Effector memory CD8-positive, alpha-beta T cell (primary cell): ENCODE measurements around the gene ALKBH5.
"Not testable (repeated sequence)": the region's sequence is repeated elsewhere in the genome, so short reads cannot be mapped to it uniquely, and the experiment has no call there.

ENCODE experiments used
- ATAC-seq: fragments of 150-1000 bp; cut with Tn5 transposase; replicated peaks from 2 replicates; pipeline ENCODE4 v1.10.0; 2021; ENCODE audit warnings: mild to moderate bottlenecking, moderate library complexity
- DNase-seq, 3 experiments: peaks; one replicate each; pipeline ENCODE4 v3.0.0; 2021
- H3K27ac Mint-ChIP-seq, 2 donors: one replicate each; pipeline ENCODE4 v1.8.0; 2022; ENCODE audit warnings: mild to moderate bottlenecking in 2 of 2, mixed read lengths in 2 of 2, moderate library complexity in 2 of 2
- H3K27me3 Mint-ChIP-seq, 2 donors: one replicate each; pipeline ENCODE4 v1.8.0; 2022; ENCODE audit warnings: mixed read lengths in 2 of 2
- H3K36me3 Mint-ChIP-seq: one replicate; pipeline ENCODE4 v1.8.0; 2022; ENCODE audit warnings: mild to moderate bottlenecking, moderate library complexity, mixed read lengths; ENCODE audit not compliant: insufficient read depth
- H3K4me1 Mint-ChIP-seq, 2 donors: one replicate each; pipeline ENCODE4 v1.8.0; 2022; ENCODE audit warnings: low read depth in 2 of 2, mixed read lengths in 2 of 2
- H3K4me3 Mint-ChIP-seq, 2 donors: one replicate each; pipeline ENCODE4 v1.8.0; 2022; ENCODE audit warnings: mild to moderate bottlenecking in 2 of 2, mixed read lengths in 2 of 2, moderate library complexity in 2 of 2
- H3K9me3 Mint-ChIP-seq, 2 donors: one replicate each; pipeline ENCODE4 v1.8.0; 2022; ENCODE audit warnings: mixed read lengths in 2 of 2

ALKBH5 gene

GRCh38 chr17:18195246-18195645, 11.6 kb downstream of the ALKBH5 start:
- Mint-ChIP-seq H3K4me1 (peaks cover 57 to 66% of the 10 kb centered on the region in 2 donors), H3K27me3 (no peaks in the 10 kb centered on the region), H3K27ac (peak overlapping the region; percentile 33 to 68), H3K36me3 (peaks cover 67% of the 10 kb centered on the region), H3K4me3 (no peak overlapping the region), H3K9me3 (no peaks in the 10 kb centered on the region)
- no peak for ATAC-seq
- no peak for DNase-seq

DNA sequence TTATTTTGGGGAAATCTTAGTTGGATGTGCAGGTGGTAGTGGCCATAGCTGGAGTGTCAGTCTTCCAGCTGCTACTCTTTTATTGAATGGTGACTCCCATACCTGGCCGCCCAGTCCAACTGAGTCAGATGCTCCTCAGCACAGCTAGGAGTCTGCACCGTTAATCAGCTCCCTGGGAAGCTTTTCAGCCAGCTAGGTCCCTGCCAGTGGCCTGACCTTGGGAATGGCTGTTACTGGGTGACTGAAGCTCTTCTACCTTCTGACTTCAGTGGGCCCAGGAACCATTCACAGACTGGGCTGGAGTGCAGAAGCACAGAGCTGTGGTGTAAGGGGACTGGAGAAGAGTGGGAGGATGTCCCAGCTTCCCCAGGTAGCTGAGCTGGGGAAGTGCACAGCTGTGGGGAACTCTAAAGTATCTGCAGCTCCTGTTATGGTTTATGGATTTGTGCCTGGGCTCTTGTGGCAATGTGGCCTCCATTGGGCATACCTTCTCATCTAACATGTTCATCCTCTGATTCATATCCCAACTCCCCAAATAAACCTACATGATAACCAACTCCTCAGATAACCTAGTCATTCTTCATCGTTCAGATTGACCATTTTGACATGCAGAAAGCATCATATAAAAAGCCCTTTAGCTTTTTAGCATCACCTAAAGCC, 14.0 kb downstream of the ALKBH5 start:
- Mint-ChIP-seq H3K4me3 (no peak overlapping the region), H3K9me3 (no peaks in the 10 kb centered on the region), H3K36me3 (peaks cover 65% of the 10 kb centered on the region), H3K27me3 (no peaks in the 10 kb centered on the region), H3K4me1 (peaks cover 49 to 63% of the 10 kb centered on the region in 2 donors), H3K27ac (peak overlapping the region; percentile 22 to 59)
- ATAC-seq (no peak), DNase-seq (no peak)

DNA sequence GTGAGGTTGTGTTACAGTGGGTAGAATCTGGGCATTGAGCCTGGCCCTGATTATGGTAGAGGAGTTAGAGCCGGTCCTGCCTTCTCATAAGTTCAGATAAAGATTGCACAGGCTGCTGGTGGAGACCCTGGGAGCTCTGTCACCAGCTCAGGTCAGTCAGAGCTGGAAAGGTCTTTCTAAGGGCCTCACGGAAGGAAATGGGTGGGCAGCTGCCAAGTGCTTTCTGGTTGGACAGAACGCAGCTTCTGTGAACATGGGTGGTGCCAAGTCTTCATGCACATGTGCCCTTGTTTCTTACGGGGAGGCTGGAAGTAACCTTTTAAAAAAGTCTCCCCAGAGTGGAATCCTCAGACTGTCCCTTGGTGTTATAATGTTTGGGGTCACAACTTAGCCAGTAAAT, 14.9 kb downstream of the ALKBH5 start:
- peak overlapping the region; percentile 22 to 59 for H3K27ac Mint-ChIP-seq
- no peaks in the 10 kb centered on the region for H3K27me3 Mint-ChIP-seq
- ATAC-seq, result no peak
- H3K4me1 Mint-ChIP-seq, result peaks cover 50 to 62% of the 10 kb centered on the region in 2 donors
- H3K36me3 Mint-ChIP-seq, result peaks cover 61% of the 10 kb centered on the region
- no peak for DNase-seq
- no peak overlapping the region for H3K4me3 Mint-ChIP-seq
- no peaks in the 10 kb centered on the region for H3K9me3 Mint-ChIP-seq

DNA sequence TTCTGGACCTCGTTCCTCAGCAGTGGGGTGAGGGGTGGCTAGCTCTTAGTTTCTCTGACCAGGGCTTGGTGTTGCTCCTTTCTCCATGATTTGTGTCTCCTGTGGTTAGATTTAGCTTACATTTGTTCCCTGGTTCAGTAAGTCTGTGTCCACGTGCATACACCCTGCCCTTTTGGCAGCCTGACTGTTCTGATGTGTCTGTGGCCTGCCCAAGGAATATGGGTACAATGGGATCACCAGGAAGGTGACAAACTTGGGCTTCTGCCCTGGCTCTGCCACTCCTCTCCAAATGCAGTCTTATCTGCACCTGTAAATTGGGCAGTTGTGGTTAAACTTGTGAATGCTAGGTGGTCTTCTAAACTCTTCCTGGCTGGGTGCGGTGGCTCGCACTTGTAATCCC, 17.5 kb downstream of the ALKBH5 start:
- Mint-ChIP-seq H3K36me3 (peaks cover 56% of the 10 kb centered on the region), H3K9me3 (no peaks in the 10 kb centered on the region), H3K27ac (peak overlapping the region; percentile 51 to 71), H3K27me3 (no peaks in the 10 kb centered on the region), H3K4me3 (no peak overlapping the region), H3K4me1 (peaks cover 43 to 48% of the 10 kb centered on the region in 2 donors)
- ATAC-seq, result no peak
- DNase-seq, result no peak

DNA sequence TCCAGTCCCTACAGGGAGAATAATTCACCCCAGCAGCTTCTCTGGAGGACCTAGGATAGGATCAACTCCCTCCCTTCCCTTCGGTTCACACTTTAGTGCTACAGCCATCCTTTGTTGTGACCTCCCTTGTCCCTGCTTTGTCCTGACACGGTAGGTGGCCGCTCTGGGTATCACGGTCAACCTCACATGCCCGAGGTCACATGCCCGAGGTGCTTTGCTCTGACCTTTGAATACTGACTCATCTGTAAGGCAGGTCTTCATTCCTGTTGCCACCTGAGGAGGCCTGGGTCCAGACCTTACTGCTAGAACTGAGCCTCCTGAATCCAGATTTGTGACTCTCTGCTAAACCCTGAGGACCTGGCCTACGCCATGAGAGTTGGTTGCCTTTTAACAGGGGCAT, 19.7 kb downstream of the ALKBH5 start:
- DNase-seq, result no peak
- Mint-ChIP-seq H3K27me3 (no peaks in the 10 kb centered on the region), H3K4me3 (no peak overlapping the region), H3K4me1 (peaks cover 32 to 38% of the 10 kb centered on the region in 2 donors), H3K9me3 (no peaks in the 10 kb centered on the region), H3K36me3 (peaks cover 62% of the 10 kb centered on the region), H3K27ac (peak overlapping the region in 1 of 2 donors; percentile 23)
- no peak for ATAC-seq

GRCh38 chr17:18205861-18206260, 22.2 kb downstream of the ALKBH5 start:
- no peak overlapping the region for H3K4me3 Mint-ChIP-seq
- no peak for DNase-seq
- peaks cover 72% of the 10 kb centered on the region for H3K36me3 Mint-ChIP-seq
- peaks cover 14 to 18% of the 10 kb centered on the region in 2 donors for H3K4me1 Mint-ChIP-seq
- H3K27me3 Mint-ChIP-seq, result no peaks in the 10 kb centered on the region
- no peaks in the 10 kb centered on the region for H3K9me3 Mint-ChIP-seq
- no peak for ATAC-seq
- H3K27ac Mint-ChIP-seq, result peak overlapping the region; percentile 44

DNA sequence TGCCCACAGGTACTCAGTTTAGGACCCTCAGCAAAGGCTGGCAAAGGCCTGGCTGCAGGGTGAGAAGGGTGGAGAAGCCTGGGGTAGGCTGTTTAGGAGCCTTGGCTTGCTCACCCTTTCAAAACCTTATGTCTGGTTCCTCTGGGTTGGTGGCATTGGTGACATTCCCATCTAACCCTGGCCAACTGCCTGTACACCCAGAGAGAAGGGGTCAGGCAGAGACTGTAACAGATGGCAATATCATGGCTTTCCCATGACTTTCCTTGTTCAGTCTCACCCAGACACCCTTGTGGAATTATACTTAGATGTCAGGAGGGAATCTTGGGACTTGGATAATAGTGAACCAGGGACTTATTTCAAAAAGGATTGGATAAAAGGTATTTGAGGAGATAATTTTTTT, 23.3 kb downstream of the ALKBH5 start:
- Mint-ChIP-seq H3K9me3 (no peaks in the 10 kb centered on the region), H3K4me3 (no peak overlapping the region), H3K27me3 (no peaks in the 10 kb centered on the region), H3K27ac (no peak overlapping the region), H3K4me1 (peaks cover 8 to 11% of the 10 kb centered on the region in 2 donors), H3K36me3 (peaks cover 79% of the 10 kb centered on the region)
- DNase-seq, result no peak
- no peak for ATAC-seq

- H3K36me3 Mint-ChIP-seq, result peaks cover 81% of the 10 kb centered on the region
- peak overlapping the region; percentile 31 to 49 for H3K27ac Mint-ChIP-seq
- H3K27me3 Mint-ChIP-seq, result no peaks in the 10 kb centered on the region
- H3K4me1 Mint-ChIP-seq, result peaks cover 8 to 11% of the 10 kb centered on the region in 2 donors
- DNase-seq (no peak), ATAC-seq (no peak)
- no peaks in the 10 kb centered on the region for H3K9me3 Mint-ChIP-seq
- no peak overlapping the region for H3K4me3 Mint-ChIP-seq
These were observed 24.5 kb downstream of the ALKBH5 start for GRCh38 chr17:18208092-18208491.

GRCh38 chr17:18213666-18214270, 30.1 kb downstream of the ALKBH5 start:
- peaks cover 47% of the 10 kb centered on the region for H3K36me3 Mint-ChIP-seq
- no peaks in the 10 kb centered on the region for H3K4me1 Mint-ChIP-seq
- H3K9me3 Mint-ChIP-seq, result no peaks in the 10 kb centered on the region
- ATAC-seq (no peak), DNase-seq (no peak)
- H3K4me3 Mint-ChIP-seq, result no peak overlapping the region
- H3K27me3 Mint-ChIP-seq, result no peaks in the 10 kb centered on the region
- peak overlapping the region; percentile 49 to 53 for H3K27ac Mint-ChIP-seq

DNA sequence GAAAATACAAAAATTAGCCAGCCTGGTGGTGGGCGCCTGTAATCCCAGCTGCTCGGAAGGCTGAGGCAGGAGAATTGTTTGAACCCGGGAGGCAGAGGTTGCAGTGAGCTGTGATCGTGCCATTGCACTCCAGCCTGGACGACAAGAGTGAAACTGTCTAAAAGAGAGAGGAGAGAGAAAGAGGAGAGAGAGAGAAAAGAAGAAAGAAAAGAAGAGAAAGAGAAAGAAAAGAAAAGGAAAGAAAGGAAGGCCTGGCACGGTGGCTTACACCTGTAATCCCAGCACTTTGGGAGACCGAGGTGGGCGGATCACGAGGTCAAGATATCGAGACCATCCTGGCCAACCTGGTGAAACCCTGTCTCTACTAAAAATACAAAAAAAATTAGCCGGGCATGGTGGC, 33.3 kb downstream of the ALKBH5 start:
- peak overlapping the region in 1 of 2 donors; percentile 84 for H3K27ac Mint-ChIP-seq

DNA sequence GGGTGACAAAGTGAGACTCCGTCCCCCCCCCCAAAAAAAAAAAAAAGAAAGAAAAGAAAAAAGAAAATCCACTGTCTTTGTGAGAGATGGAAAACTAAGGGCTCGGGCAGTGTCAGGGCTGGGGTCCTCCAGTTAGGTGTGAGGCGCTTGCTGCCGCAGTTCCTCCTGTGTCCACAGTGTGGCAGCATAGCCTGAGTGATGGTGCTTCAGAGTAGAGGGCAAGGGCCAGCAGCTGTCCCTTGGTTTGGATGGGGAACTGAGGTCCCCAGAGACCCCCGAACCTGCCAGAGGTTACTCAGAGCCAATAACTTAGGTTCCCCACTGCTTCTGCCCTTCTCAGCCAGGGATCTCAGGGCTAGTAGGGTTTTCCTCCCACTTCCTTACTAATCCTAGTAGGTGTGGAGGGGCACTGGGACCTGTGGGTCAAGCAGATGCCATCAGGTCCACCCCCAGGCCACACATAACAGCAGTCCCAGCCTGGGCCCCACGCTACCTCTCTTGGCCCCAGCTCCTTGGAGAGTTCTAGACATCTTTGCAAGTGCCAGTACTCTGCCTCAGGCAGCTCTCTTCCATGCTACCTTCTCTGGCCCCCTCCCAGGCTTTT, 33.9 kb downstream of the ALKBH5 start:
- Mint-ChIP-seq H3K27ac (peak overlapping the region; percentile 69 to 84), H3K4me1 (no peaks in the 10 kb centered on the region), H3K4me3 (no peak overlapping the region), H3K36me3 (peaks cover 14% of the 10 kb centered on the region), H3K27me3 (no peaks in the 10 kb centered on the region), H3K9me3 (no peaks in the 10 kb centered on the region)
- ATAC-seq (peak; percentile 95), DNase-seq (peak; percentile 60 to 76 (median 72))

More for the DNA sequence above, 33.3 kb downstream of the ALKBH5 start:
- peaks cover 16% of the 10 kb centered on the region for H3K36me3 Mint-ChIP-seq
- H3K9me3 Mint-ChIP-seq, H3K27me3 Mint-ChIP-seq, H3K4me3 Mint-ChIP-seq, ATAC-seq, DNase-seq, H3K4me1 Mint-ChIP-seq: not testable (repeated sequence)

GRCh38 chr17:18218756-18219415, 35.3 kb downstream of the ALKBH5 start:
- Mint-ChIP-seq H3K4me3 (no peak overlapping the region), H3K27ac (no peak overlapping the region), H3K36me3 (peaks cover 10% of the 10 kb centered on the region), H3K4me1 (no peaks in the 10 kb centered on the region), H3K27me3 (no peaks in the 10 kb centered on the region), H3K9me3 (no peaks in the 10 kb centered on the region)
- ATAC-seq (no peak), DNase-seq (no peak)

- no peak overlapping the region for H3K4me3 Mint-ChIP-seq
- H3K36me3 Mint-ChIP-seq, result peaks cover 5% of the 10 kb centered on the region
- H3K27ac Mint-ChIP-seq, result no peak overlapping the region
- ATAC-seq (no peak), DNase-seq (no peak)
- H3K27me3 Mint-ChIP-seq, result no peaks in the 10 kb centered on the region
- no peaks in the 10 kb centered on the region for H3K9me3 Mint-ChIP-seq
- peaks cover 30 to 34% of the 10 kb centered on the region in 2 donors for H3K4me1 Mint-ChIP-seq
These were observed 40.4 kb downstream of the ALKBH5 start for GRCh38 chr17:18224053-18224386.
